HG03342 (cell line): ENCODE data around the gene DDX25.

ENCODE experiments used
- ATAC-seq: cut with Tn5 transposase; IDR thresholded peaks from one replicate; pipeline ENCODE4 v1.9.1; 2021; ENCODE audit warnings: mild to moderate bottlenecking, moderate library complexity; ENCODE audit not compliant: unreplicated experiment

The DDX25 gene

GRCh38 chr11:125933030-125933813 is 28.9 kb downstream of the DDX25 start:
- ATAC-seq: no peak

DNA sequence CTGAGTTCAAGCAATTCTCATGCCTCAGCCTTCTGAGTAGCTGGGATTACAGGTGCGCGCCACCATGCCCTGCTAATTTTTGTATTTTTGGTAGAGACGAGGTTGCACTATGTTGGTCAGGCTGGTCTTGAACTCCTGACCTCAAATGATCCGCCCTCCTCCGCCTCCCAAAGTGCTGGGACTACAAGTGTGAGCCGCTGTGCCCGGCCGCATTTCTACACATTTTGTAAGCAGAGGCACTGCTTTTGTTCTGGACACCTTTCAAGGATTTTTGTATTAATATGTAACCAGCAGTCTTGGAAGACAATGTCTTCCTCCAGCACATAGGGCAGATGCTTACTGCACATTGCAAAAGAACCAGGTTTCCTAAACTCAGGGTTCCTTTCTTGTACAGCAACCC is 30.2 kb downstream of the DDX25 start:
- ATAC-seq: no peak

- no peak for ATAC-seq
Observed at GRCh38 chr11:125935056-125935455, 30.7 kb downstream of the DDX25 start.

DNA sequence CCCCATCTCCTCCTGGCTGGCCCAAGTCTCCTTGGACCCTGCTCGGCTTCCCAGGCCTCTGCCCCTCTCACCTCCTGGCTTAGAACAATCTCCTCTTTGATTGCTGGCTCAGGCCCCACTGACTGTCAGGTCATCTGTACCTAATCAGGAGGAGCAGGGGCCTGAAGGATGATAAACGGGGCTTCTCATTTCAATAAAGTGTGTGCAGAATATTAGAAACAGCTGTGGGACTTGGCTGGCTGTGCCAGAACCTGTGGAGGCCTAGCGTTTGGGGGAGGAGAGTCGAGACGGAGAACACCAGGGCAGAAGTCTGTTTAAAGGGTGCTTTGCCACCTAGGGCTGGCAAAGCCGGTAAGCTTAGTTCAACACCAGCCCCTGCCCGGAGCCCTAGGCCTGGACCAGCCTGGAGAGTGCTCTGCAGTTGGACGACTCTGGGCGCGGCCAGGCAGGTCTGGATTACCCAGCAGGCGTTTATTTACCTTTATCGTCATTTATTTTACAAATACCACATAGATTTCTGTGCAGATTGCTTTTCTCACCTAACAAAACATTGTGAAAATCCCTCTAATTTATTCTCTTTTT is 31.4 kb downstream of the DDX25 start:
- no peak for ATAC-seq

GRCh38 chr11:125938418-125938817 is 34.1 kb downstream of the DDX25 start:
- ATAC-seq: no peak

GRCh38 chr11:125939081-125939521 is 34.8 kb downstream of the DDX25 start:
- no peak for ATAC-seq

DNA sequence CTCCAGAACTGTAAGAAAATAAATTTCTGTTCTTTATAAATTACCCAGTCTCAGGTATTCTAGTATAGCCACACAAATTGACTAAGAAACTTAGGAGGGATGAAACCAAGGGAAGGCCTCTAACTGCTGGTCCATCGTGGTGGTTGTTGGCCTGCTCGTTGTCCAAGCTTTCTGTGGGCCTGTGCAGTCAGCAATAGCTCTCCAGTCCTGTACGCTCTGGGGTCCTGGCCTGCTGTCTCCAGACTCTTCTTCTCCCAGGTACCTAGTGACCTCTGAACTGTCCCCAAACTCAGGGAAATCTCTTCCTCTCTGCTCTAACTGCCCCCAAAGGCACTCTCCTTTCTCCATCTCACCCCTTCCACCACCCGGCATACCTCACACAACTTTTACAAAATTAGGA is 35.8 kb downstream of the DDX25 start:
- no peak for ATAC-seq

- no peak for ATAC-seq
Observed at GRCh38 chr11:125941267-125941618, 36.9 kb downstream of the DDX25 start.

- ATAC-seq: peak; percentile 61
Observed at GRCh38 chr11:125941619-125942611, 37.6 kb downstream of the DDX25 start.

DNA sequence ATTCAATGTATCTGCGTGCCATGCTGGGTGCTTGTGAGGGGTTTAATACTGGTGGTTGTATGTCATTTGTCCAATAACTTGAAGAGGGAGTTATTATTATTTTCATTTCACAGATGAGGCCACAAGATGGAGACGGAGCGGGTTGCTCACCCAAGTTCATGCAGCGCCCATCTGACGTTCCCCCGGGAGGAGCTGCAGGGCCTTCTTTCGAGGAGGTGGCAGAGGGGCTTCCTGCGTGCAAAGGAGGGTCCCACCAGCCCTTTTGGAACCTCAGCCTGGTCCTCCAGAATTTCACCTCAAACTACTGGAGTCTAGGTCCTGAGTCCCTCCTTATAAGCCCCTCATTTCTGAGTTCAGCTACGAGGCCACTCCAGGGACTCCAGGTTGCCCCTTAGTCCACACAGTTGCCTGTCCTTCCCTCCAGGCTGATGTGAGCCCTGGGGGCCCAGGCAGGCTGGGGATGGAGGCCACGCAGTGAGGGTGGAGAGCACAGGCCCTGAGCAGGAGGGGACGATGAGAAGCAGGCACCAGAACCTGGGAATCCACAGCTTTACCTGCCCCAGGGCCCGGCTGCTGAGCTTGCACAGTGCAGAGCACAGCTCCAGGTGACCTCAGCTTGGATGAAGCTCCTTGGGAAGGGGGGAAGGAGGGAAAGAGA is 38.6 kb downstream of the DDX25 start:
- ATAC-seq: no peak

GRCh38 chr11:125943661-125944349 is 39.5 kb downstream of the DDX25 start:
- ATAC-seq: no peak

DNA sequence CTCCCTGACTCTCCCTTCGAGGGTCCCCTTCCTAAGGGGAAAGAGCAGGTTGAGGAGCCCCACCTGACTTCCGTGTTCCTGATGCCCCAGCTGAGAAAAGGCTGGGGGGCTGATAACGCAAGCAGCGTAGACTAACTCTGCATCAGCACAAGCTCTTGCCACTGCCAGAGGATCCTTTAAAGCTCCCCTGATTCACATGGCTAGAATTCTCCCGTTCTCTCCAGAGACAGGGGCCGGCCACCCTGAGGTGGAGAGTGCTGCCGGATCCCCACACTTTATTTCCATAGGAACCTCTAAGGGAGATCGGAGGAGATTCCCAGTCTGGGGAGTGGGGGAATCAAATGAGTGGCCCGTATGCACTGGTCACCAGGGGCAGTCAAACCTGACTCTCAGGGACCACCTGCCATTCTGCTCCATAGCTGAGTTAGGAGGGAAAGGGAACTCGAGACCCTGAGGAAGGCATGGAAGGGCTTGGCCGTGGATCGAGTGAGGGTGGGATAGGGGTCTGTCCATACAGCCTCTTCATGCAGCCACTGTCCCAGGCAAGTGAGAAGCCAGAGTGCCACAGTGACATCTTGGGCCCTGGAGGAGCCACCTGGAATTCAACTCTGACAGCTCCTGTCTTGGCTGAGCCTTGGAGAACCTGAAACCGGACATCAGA is 40.2 kb downstream of the DDX25 start:
- ATAC-seq: no peak

DNA sequence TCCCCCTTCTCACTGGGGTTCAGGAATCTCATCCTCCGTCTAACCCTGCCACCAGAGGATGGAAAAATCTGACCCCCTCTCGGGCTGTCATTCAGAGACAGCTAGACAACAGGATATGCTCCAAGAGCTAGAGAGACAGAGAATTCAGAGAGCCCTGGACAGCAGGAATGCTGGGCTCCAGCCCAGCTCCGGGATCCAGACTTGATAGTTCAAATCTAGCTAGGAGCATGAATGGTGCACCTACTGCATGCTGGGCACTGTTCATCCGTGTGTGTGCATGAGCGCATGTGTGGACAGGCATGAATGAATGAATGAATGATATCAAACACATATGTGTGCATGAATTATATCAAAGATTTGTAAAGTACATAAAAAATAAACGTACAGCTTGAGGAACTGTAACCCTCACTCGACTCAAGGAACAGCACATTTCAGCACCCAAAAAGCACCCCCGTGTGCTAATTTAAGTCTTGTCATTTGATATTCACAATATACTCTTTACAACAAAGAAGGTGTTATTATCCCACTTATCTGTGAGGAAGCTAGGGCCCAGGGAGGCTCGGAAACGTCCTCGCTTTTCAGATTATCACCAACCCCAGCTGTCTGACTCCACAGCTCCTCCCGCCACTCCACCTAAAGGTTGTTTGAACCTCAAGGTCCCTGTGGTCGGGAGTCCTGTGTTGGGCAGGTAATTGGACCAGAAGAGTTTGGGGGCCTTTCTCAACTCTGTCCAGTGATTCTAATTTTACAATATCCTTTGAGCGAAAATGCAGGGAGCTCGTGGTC is 40.9 kb downstream of the DDX25 start:
- ATAC-seq: no peak

GRCh38 chr11:125945797-125946520 is 41.7 kb downstream of the DDX25 start, which contains the start of gene VSIG10L2:
VSIG10L2 (plus strand) TSS chr11:125946044; CDS start chr11:125946056, 12 bp downstream.
- ATAC-seq: no peak

- ATAC-seq: no peak
Observed at GRCh38 chr11:125946712-125947418, 42.6 kb downstream of the DDX25 start.

DNA sequence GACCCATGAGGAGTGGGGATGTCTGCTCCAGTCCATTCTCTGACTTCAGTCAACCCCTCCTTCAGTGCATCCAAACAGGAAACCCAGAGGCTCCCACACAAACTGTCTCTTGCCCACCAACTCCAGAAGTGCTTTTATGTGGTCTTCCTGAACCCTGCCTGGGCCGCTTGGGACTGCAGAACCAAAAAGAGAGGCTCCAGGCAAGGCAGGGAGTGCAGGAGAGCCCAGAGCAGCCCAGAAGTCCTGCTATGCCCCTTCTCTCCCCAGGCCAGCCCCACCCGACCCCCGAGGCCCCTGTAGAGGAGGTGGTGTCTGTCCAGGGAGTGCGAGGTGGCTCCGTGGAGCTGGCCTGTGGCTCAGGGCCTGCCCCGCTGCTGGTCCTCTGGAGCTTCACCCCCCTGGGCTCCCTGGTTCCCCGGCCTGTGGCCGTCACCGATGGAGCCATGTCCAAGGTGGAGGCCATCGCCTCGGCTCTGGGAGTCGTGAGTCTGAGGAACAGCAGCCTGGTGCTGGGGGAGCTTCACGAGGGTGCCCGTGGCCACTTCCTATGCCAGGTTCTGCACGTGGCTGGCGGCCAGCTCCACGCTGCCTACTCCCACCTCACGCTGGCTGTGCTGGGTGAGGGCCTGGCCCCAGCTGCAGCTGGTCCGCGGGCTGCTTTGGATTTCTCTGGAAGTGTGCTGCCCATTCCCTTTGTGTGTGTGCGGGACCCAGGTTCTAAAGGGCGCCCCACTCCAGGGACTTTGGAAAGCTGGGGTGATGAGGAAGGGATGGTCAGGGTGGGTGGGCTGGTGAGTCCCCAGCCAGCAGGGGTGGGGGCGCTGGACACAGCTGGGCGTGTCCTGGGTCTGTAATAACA is 43.3 kb downstream of the DDX25 start:
- no peak for ATAC-seq
